ENCODE results near the gene NARS2.

Gene NARS2

GRCh38 chr11:78424334-78425270 is 150.1 kb downstream of the NARS2 start:
- in situ Hi-C loops (cut with MboI; ENCODE audit: low pct_unique_long_range_greater_than_20kb, low sequenced_read_pairs): no loop called here
- DNase-seq: peak; percentile 56

DNA sequence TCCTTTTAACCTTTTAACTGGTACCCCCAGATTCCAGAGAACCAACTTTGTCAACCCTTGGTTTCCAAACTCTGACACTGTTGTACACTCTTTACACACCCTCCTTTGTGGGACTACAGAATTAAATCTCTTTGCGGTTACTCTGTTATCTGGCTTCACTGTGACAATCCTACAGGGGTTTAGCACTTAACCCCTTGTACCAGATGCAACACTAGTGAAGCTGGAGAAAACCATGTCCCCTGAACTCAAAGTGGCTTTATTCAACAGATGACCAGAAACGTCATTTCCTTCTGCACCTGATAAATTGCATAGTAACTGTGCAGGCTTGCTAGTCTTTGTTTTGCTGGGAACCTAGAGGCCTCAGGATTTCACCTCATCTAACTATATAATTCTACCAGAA is 151.4 kb downstream of the NARS2 start:
- in situ Hi-C loops (cut with MboI; ENCODE audit: low pct_unique_long_range_greater_than_20kb, low sequenced_read_pairs): no loop called here

GRCh38 chr11:78420796-78421209 is 153.9 kb downstream of the NARS2 start:
- in situ Hi-C loops (cut with MboI; ENCODE audit: low pct_unique_long_range_greater_than_20kb, low sequenced_read_pairs): no loop called here
- DNase-seq: peak; percentile 81

More for the DNA sequence above, 151.4 kb downstream of the NARS2 start:
- DNase-seq: no peak

DNA sequence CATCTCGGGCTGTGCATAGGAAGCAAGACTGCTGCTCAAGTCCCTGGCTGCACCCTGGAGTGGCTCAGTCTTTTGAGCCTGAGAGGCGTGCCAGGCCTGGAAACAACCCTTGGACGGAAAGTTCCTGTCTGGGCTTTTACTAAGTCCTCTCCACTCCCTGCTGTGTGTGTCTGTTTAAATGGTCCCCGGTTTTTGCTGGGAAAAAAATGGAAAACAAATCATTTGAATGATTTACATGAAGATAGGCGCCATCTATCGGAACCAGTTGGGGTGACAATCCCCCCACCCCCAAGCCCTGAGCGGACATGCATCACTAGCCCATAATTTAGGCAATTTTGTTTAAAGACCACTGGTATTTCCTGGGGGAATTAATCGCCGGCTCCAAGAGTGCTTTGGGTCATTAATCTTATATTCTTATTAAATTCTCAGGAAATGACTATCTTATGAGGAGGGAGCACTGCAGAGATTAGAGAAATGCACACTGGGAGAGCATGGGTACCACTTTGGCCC is 154.4 kb downstream of the NARS2 start:
- DNase-seq: peak; percentile 82
- in situ Hi-C loops (cut with MboI; ENCODE audit: low pct_unique_long_range_greater_than_20kb, low sequenced_read_pairs): no loop called here

DNA sequence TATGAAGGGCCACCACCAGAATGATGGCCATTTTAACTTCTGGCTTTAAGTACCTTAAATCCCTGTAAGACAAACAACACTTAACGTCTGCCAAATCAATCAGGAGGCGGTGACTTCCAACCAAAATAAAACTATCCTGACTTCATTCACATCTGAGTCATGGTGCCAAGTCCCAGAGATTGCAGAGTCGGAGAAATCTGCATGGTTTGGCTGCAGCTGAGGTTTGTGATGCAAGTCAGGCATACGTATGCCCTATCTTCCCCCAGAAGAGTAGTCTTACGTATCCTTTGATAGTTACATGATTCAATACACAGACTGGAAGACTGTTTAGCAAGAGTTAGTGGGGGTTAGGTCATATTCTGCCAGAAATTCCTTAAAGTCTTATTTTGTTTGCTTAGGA is 155.3 kb downstream of the NARS2 start:
- in situ Hi-C loops (cut with MboI; ENCODE audit: low pct_unique_long_range_greater_than_20kb, low sequenced_read_pairs): no loop called here
- no peak for DNase-seq

DNA sequence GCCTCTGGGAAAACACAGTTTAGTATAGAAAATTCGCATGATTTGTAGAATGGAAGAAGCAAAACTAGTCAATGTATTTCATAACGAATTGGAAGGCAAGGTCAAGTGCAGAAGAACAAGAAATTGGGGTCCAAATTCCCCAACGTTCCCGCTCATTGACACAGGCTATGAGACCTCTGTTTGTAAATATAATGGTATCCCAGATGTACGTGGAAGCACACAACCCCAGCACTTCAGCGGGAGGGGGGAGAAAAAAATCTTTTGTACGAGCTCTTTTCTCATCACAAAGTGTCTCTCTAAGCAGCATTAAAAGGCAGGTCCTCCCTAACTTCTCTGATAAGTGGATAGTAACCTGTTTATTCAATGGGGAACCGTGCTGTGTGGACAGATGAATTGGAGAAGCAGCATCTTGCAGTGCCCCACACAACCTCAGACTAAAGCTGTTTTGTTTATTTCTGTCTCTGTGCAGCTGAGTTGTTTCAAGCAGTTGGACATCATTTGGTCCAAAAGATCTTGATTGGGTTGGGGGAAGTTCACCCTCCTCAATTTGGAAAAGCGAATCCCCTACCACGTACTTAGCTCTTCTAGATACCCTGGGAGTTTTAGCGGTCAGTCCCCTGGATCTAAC is 156.0 kb downstream of the NARS2 start:
- in situ Hi-C loops (cut with MboI; ENCODE audit: low pct_unique_long_range_greater_than_20kb, low sequenced_read_pairs): no loop called here
- no peak for DNase-seq

DNA sequence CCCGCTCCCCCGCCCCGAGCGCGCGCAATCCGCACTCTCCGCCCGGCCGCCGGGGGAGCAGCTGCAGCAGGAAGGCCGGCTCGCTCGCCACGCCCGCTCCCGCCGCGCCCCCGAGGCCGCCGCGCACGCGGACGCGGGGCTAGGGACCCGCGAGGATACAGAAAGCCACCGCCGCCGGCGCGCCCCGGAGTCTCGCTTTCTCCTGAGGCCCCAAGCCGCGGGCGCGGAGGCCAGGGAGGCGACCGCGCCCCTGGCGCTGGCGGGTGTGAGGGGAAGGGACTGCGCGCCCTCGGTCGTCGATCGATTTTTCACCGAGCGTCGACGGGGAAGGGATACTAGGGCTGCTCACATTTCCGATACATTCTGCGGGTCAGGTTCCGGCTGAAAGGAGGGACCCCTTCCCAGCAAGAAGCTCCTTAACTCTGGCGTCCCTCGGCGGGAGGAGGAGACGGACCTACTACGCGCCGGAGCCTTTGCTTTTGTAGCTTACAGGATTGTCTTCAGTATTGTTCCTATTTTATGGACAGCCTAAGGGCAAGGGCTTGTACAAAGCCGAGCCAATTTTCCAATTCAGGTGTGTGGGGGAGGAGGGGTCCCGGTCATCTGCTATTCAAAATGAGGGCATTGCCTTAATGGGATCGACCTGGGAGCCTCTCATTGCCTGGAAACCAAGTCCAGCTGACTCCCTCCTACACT is 156.6 kb downstream of the NARS2 start:
- in situ Hi-C loops (cut with MboI; ENCODE audit: low pct_unique_long_range_greater_than_20kb, low sequenced_read_pairs): no loop called here
- DNase-seq: peak; percentile 86

- in situ Hi-C loops (cut with MboI; ENCODE audit: low pct_unique_long_range_greater_than_20kb, low sequenced_read_pairs): no loop called here
- DNase-seq: no peak
Observed at GRCh38 chr11:78417175-78417887, 157.3 kb downstream of the NARS2 start, which contains the start of gene GAB2. Gene GAB2 (minus strand): TSS chr11:78417820. CDS start chr11:78417720, 100 bp downstream.

DNA sequence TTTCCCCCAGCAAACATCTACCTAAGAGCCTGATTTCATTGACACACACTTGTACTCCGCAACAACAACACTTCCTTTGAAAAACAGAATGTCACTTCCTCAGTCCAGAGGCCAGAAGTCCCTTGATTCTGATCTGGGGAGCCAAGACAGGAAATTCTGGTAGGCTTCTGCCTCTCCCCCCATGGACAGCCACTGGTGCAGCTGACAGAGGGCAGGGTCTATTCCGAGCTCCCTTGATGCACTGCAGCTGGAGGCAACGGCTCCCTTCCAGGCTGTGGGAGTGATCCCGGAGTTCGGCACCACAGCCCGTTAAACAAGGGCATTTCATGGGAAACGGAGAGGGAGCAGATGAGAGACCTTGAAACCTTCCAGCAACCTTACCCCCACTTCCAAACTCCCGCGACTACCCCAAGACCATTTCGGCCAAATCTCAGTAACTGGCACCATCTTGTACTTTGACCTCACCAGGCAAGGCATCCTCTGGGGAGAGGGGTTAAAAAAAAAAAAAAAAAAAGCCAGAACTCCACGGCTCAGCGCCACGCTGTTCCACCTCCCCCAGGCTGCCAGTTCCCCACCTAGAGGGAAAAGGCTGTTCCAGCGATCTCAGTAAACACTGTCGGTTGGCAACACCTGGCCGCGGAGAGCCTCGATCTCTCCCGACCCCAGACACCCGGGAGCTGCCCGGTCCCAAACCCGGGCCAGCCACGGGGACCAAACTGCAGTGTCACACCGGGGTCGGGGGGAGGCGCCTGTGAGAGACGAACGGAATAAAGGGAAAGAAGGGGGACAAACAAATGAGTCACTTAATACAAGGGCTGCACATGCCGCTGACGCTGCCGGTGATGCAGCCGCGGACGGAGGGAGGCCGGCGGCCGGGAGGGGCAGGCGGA is 158.1 kb downstream of the NARS2 start:
- DNase-seq: peak; percentile 92
- in situ Hi-C loops (cut with MboI; ENCODE audit: low pct_unique_long_range_greater_than_20kb, low sequenced_read_pairs): no loop called here

GRCh38 chr11:78415338-78415737 is 159.3 kb downstream of the NARS2 start:
- in situ Hi-C loops (cut with MboI; ENCODE audit: low pct_unique_long_range_greater_than_20kb, low sequenced_read_pairs): no loop called here
- no peak for DNase-seq

DNA sequence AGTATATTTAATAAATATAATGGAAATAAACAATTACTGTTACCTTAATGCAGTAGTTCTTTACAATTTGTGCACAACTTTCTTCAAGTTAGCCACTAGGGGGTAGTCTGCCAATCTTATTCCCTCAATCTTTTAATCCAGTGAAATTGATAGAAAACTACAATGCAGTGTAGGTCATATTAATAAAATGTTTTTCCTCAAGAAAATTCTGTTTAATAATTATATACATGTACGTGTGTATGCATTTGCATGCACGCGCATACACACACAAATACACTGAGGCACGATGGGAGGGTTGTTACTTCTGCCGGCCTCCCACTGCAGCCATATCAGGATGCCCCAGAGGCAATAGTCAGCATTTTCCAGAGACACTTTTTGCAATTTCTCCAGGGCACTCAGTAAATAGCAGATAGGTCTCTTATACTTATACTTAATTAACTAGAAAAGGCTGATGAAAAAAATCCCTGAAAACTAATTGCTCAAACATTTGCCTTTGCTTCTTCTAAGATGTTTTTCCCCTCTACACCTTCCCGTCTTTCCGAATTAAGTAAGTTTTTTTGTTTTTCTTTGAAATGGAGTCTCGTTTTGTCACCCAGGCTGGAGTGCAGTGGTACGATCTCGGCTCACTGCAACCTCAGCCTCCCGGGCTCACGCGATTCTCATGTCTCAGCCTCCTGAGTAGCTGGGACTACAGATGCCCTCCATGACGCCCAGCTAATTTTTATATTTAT is 160.2 kb downstream of the NARS2 start:
- DNase-seq: no peak
- in situ Hi-C loops (cut with MboI; ENCODE audit: low pct_unique_long_range_greater_than_20kb, low sequenced_read_pairs): no loop called here

DNA sequence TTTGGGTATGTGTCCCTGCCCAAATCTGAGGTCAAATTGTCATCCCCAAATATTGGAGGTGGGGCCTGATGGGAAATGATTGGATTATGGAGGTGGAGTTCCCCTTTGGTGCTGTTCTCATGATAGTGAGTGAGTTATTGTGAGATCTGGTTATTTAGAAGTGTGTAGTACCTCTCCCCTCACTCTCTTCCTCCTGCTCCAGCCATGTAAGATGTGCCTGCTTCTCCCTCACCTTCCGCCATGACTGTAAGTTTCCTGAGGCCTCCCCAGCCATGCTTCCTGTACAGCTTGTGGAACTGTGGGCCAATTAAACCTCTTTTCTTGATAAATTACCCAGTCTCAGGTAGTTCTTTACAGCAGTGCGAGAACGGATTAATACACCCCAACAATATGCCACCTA is 166.0 kb downstream of the NARS2 start:
- in situ Hi-C loops (cut with MboI; ENCODE audit: low pct_unique_long_range_greater_than_20kb, low sequenced_read_pairs): no loop called here

GRCh38 chr11:78406568-78407196 is 168.0 kb downstream of the NARS2 start:
- DNase-seq: peak; percentile 69
- in situ Hi-C loops (cut with MboI; ENCODE audit: low pct_unique_long_range_greater_than_20kb, low sequenced_read_pairs): no loop called here

More for the DNA sequence above, 166.0 kb downstream of the NARS2 start:
- DNase-seq: no peak

GRCh38 chr11:78405805-78406204 is 168.9 kb downstream of the NARS2 start:
- in situ Hi-C loops (cut with MboI; ENCODE audit: low pct_unique_long_range_greater_than_20kb, low sequenced_read_pairs): no loop called here
- DNase-seq: no peak

DNA sequence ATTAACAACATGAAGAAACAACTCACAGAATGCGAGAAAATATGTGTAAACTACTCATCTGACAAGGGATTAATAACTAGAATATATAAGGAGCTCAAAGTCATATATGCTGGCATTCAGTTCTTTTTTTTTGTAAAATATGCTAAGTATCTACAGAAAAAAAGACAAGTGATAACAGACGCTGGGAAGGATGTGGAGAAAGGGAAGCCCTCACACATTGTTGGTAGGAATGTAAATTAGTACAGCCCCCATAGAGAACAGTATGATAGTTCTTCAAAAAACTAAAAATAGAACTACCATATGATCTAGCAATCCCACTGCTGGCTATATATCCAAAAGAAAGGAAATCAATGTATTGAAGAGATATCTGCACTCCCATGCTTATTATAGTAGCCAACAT is 170.9 kb downstream of the NARS2 start:
- DNase-seq: no peak
- in situ Hi-C loops (cut with MboI; ENCODE audit: low pct_unique_long_range_greater_than_20kb, low sequenced_read_pairs): no loop called here

DNA sequence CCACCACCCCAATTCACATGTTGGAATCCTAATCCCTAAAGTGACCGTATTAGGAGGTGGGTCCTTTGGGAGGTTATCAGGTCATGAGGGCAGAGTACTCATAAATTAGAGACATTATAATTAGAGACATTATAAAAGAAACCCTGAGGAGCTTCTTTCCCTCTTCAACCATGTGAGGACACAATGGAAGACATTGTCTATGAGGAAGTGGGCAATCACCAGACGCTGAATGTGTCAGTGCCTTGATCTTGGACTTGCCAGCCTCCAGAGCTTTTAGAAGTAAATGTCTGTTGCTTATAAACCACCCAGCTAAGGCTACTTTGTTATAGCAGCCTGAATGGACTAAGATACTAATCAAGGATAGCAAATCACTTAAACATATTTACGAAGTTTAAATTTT is 171.8 kb downstream of the NARS2 start:
- no peak for DNase-seq
- in situ Hi-C loops (cut with MboI; ENCODE audit: low pct_unique_long_range_greater_than_20kb, low sequenced_read_pairs): no loop called here

GRCh38 chr11:78400702-78401101 is 174.0 kb downstream of the NARS2 start:
- in situ Hi-C loops (cut with MboI; ENCODE audit: low pct_unique_long_range_greater_than_20kb, low sequenced_read_pairs): no loop called here
- DNase-seq: no peak
